ENCODE measurements around the gene GPR108. TPM values are rescaled to one million over a fixed set of nuclear protein-coding genes. Genes with fewer than 3 reads are reported as not detected.
A peak's percentile ranks its signal among the peaks of the same experiment; 100 is the strongest.

The GPR108 gene
- total and polyA plus RNA-seq, 2 of the 8 experiments (the other 6 are each of a cell fraction or from before 2014, with no cell fraction given): 34.9 to 46.0 TPM

- TF ChIP-seq CHD7 (IDR thresholded peaks at IDR 0.05; ENCODE audit: insufficient replicate concordance, low read length): no peak
- TF ChIP-seq CHD1 (IDR thresholded peaks at IDR 0.05; ENCODE audit: low read depth, low read length): no peak
- TF ChIP-seq CREB1 (IDR thresholded peaks at IDR 0.05): peak; percentile 34; the same call in 1 of the 2 replicates
- peak; percentile 83 for TF ChIP-seq MAFK (IDR thresholded peaks at IDR 0.05; ENCODE audit: low read depth, low read length)
- TF ChIP-seq SP1 (IDR thresholded peaks at IDR 0.05; ENCODE audit: low read depth, low read length): peak; percentile 62; the same call in 1 of the 2 replicates
- no peak for TF ChIP-seq TAF7 (optimal IDR thresholded peaks at IDR 0.05; ENCODE audit: borderline replicate concordance, low read depth, low read length)
- TF ChIP-seq HDAC6 (IDR thresholded peaks at IDR 0.05; ENCODE audit: low read depth, low read length): no peak
- TF ChIP-seq ATF3 (IDR thresholded peaks at IDR 0.05; ENCODE audit: insufficient read depth, low read depth, low read length): peak; percentile 58; the same call in 1 of the 2 replicates
- no peak for TF ChIP-seq USF2 (IDR thresholded peaks at IDR 0.05; ENCODE audit: low read length)
- TF ChIP-seq SIX5 (IDR thresholded peaks at IDR 0.05; ENCODE audit: low read depth, low read length): no peak
Measured at GRCh38 chr19:6765738-6766356, 28.5 kb upstream of the GPR108 start (continued).
